Measurements from ENCODE around the gene BCL7C. TPM values are rescaled to one million over a fixed set of nuclear protein-coding genes. Genes with fewer than 3 reads are reported as not detected.

Gene BCL7C
- total and polyA plus RNA-seq, 2 of the 4 experiments (the other 2 are of a cell fraction), result 32.3 to 34.9 TPM

GRCh38 chr16:30903002-30903401 lies 9.1 kb upstream of the BCL7C start:
- Histone ChIP-seq H3K18ac (ENCODE audit: low read depth, low read length) (no peak overlapping the region), H2BK5ac (ENCODE audit: low read depth, low read length, poor library complexity, severe bottlenecking) (no peak overlapping the region), H2BK20ac (ENCODE audit: low read depth, low read length) (no peak overlapping the region), H4K5ac (ENCODE audit: low read depth, low read length) (peak overlapping the region; percentile 69), H3K9me3 (ENCODE audit: control insufficient read depth, insufficient read depth, low read length) (no peaks in the 10 kb centered on the region), H2BK120ac (ENCODE audit: low read depth, low read length) (no peak overlapping the region), H2BK15ac (ENCODE audit: low read depth, low read length) (no peak overlapping the region), H3K23ac (ENCODE audit: low read depth, low read length) (no peak overlapping the region), H4K8ac (ENCODE audit: low read depth in 2 of 2, low read length in 2 of 2) (peak overlapping the region; percentile 95 to 97), H3K4me2 (ENCODE audit: low read depth, low read length) (no peak overlapping the region), H2AK5ac (ENCODE audit: low read depth, low read length) (peak overlapping the region; percentile 63; the same call in 1 of the 2 replicates), H2AK9ac (replicated peaks; ENCODE audit: low read depth, low read length, poor library complexity) (peak overlapping the region; percentile 83), H3K14ac (replicated peaks; ENCODE audit: low read depth, low read length) (no peak overlapping the region), H3K4ac (ENCODE audit: low read depth, low read length) (peak overlapping the region; percentile 91), H3K9me1 (ENCODE audit: insufficient read depth, low read length) (peaks cover 8% of the 10 kb centered on the region; the same call in 1 of the 2 replicates), H4K20me1 (ENCODE audit: insufficient read depth, low read length) (no peaks in the 10 kb centered on the region), H3K4me3 (ENCODE audit: insufficient read depth, low read depth, low read length) (no peak overlapping the region), H3K56ac (ENCODE audit: extremely low read depth, insufficient read depth, low read length) (no peak overlapping the region), H4K91ac (ENCODE audit: insufficient read depth, low read depth, low read length) (peak overlapping the region; percentile 17), H3K9ac (ENCODE audit: low read depth, low read length) (no peak overlapping the region), H3K4me1 (ENCODE audit: control insufficient read depth, insufficient read depth, low read length) (peaks cover 4% of the 10 kb centered on the region; the same call in 1 of the 2 replicates), H3K27me3 (ENCODE audit: control insufficient read depth, insufficient read depth, low read length) (no peaks in the 10 kb centered on the region), H3K27ac (ENCODE audit: insufficient read depth, low read length) (peak overlapping the region; percentile 1), H2AFZ (replicated peaks; ENCODE audit: low read length, poor library complexity) (peak overlapping the region; percentile 54), H3K79me1 (ENCODE audit: low read depth in 1 of 2, low read length in 2 of 2) (peaks cover 3 to 16% of the 10 kb centered on the region in 2 experiments; a peak in 2 of 4 replicates), H3K36me3 (ENCODE audit: control insufficient read depth, insufficient read depth, low read length) (no peaks in the 10 kb centered on the region)
- dilution Hi-C loops (cut with HindIII; ENCODE audit: low sequenced_read_pairs, unreplicated experiment) (no loop called here), intact Hi-C loops (cut with micrococcal nuclease) (no loop called here), in situ Hi-C loops (cut with MboI; ENCODE audit: low sequenced_read_pairs) (no loop called here)
- POLR2A ChIA-PET (ENCODE audit: unreplicated experiment), result interaction anchor here (0.6 kb wide), 1 partner anchor 55 kb away, joined by 3 read pairs; no protein-coding TSS in a partner anchor
- CTCF ChIA-PET, result interaction anchor here (0.8 to 1.5 kb wide), 4 partner anchors 13 to 57 kb away, joined by 3 to 9 read pairs (median 4); no protein-coding TSS in a partner anchor
- 90% methylated on average over 2 of the region's 4 CpGs; no CpG with 5 or more reads in 1 of the 2 experiments for WGBS, 2 experiments (ENCODE audit: extremely low coverage in 2 of 2, insufficient read length in 1 of 2)
- BruUV-seq (replicated peaks), result no TSS peak
- ATAC-seq (ENCODE audit: low read depth), result no peak
- no peak for TF ChIP-seq NFE2L2 (IDR thresholded peaks at IDR 0.05; ENCODE audit: low read depth, low read length)
- TF ChIP-seq CTCF (conservative IDR thresholded peaks at IDR 0.05; ENCODE audit: low read depth, low read length), result no peak
- no peak for TF ChIP-seq MAZ (IDR thresholded peaks at IDR 0.05; ENCODE audit: borderline replicate concordance, low read depth, low read length)
- DNase-seq, result no peak
